Colonic mucosa (tissue), 4 donors: ENCODE measurements around the gene ULBP2. TPM values are rescaled to one million over a fixed set of nuclear protein-coding genes. Genes with fewer than 3 reads are reported as not detected.
"Not testable (repeated sequence)": the region's sequence is repeated elsewhere in the genome, so short reads cannot be mapped to it uniquely, and the experiment has no call there.

Source experiments
- DNase-seq: peaks from one replicate; pipeline ENCODE4 v3.0.0-alpha.2; 2020
- H3K27ac ChIP-seq: fragments of 200-600 bp; one replicate; pipeline ENCODE4 v1.8.0; 2021
- H3K27me3 ChIP-seq: fragments of 200-600 bp; one replicate; pipeline ENCODE4 v1.8.0; 2021
- H3K36me3 ChIP-seq: fragments of 200-600 bp; one replicate; pipeline ENCODE4 v1.8.0; 2021
- H3K4me1 ChIP-seq: fragments of 200-600 bp; one replicate; pipeline ENCODE4 v1.8.0; 2021; ENCODE audit warnings: mild to moderate bottlenecking
- H3K4me3 ChIP-seq: fragments of 200-600 bp; one replicate; pipeline ENCODE4 v1.8.0; 2021
- H3K9ac ChIP-seq, 2 donors: one replicate each; pipeline ENCODE4 v1.7.0; 2013; ENCODE audit warnings: control low read depth in 2 of 2, low read depth in 2 of 2, low read length in 2 of 2
- H3K9me3 ChIP-seq: fragments of 200-600 bp; one replicate; pipeline ENCODE4 v1.8.0; 2021
- CTCF ChIP-seq: fragments of 200-600 bp; IDR thresholded peaks from one replicate; pipeline ENCODE4 v1.8.0; 2022; ENCODE audit warnings: antibody characterized with exemption, mild to moderate bottlenecking
- intact Hi-C: fragments of 100-400 bp; cut with DNase I; formaldehyde crosslinking; loops from one replicate; pipeline ENCODE4 v1.14.1; 2022
- total RNA-seq, 2 donors: library from RNA; stranded (reverse); fragmentation: NEBNext Ultra II Directional in 1 of 2; extraction: Animal tissue kit (Norgen Biotek cat#: 25700) in 1 of 2; gene quantifications; one replicate each; pipeline ENCODE4 v1.2.1, GENCODE V29; 2021
- donor health status: healthy.
- donor health status: DM: no; HTN: no; CAD: no.
- donor health status: DM: no; HTN: no; CAD: no.

The ULBP2 gene
- total RNA-seq, 2 donors from 2014 or later, result 0.19 to 0.47 TPM

DNA sequence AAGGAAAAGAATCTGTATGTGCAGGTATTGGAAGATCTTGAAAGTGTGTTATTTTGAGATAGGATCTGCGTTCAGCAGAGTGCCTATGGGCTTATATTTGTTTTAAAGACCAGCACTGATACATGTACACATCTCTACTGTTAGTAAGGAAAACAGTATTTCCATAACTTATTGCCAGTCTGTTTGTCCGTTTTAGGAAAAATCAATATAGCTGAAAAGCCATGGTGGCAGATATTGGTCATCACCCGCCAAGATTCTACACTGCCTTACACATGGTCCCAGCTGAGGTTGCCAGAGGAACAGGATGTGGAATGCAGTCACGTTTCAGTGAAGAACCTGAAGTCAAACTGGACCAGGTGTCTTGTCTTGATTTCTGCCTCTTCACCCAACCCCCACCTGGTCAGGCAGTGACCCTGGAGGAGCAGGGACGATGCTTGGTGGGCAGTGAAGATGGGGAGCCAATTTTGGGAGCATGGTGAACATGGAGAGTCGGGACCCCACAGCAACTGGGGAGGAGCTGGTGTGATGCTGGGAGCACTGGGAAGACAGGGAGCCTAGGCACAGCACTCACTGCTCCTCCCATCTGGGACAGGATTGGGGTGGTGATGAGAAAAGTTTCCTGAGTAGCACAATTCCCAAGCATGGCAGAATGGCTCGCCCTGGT is 14.0 kb downstream of the ULBP2 start:
- H3K27ac ChIP-seq, H3K4me1 ChIP-seq, H3K36me3 ChIP-seq, DNase-seq, intact Hi-C loops, H3K9ac ChIP-seq, H3K9me3 ChIP-seq, H3K4me3 ChIP-seq: not testable (repeated sequence)
- peaks cover 58% of the 10 kb centered on the region for H3K27me3 ChIP-seq

DNA sequence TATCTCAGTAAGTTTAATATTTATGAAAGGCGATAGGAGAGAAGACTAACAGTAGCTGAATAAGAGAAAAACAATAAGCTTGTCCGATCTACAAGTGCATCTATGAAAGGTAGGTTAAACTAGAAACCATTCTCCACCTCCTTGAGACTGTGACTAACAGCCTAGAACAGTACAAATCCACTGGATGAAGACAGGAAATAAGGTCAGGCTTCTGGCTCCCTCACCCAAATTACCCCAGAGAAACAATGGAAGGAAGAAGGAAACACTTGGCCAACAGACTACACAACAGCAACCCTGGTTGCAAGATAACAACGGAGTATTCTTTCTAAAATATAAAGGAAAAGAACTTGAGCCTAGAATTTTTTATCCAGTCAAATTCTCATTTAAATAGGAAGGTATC is 16.3 kb downstream of the ULBP2 start:
- H3K4me1 ChIP-seq, H3K36me3 ChIP-seq, intact Hi-C loops, H3K27ac ChIP-seq, H3K9me3 ChIP-seq, H3K4me3 ChIP-seq, DNase-seq, H3K9ac ChIP-seq: not testable (repeated sequence)
- H3K27me3 ChIP-seq, result peaks cover 50% of the 10 kb centered on the region

DNA sequence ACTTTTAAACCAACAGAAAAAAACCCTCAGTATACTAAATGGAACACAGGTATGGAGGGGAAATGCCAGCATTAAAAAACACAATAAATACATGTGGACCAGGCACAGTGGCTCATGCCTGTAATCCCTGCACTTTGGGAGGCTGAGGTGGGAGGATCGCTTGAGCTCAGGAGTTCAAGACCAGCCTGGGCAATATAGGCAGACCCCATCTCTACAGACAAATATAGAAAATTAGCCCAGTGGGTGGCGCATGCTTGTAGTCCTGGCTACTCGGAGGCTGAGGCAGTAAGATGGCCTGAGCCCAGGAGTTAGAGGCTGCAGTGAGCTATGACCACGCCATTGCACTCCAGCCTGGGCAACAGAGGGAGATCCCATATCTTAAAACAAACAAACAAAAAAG is 18.0 kb downstream of the ULBP2 start:
- H3K4me1 ChIP-seq, DNase-seq, H3K9ac ChIP-seq, intact Hi-C loops, H3K4me3 ChIP-seq, H3K9me3 ChIP-seq, H3K27ac ChIP-seq, H3K36me3 ChIP-seq: not testable (repeated sequence)
- H3K27me3 ChIP-seq, result peaks cover 53% of the 10 kb centered on the region

GRCh38 chr6:149960488-149960887 is 18.7 kb downstream of the ULBP2 start:
- no peaks in the 10 kb centered on the region for H3K4me1 ChIP-seq
- no peaks in the 10 kb centered on the region for H3K36me3 ChIP-seq
- peaks cover 55% of the 10 kb centered on the region for H3K27me3 ChIP-seq
- no peak overlapping the region for H3K27ac ChIP-seq
- H3K4me3 ChIP-seq, result no peak overlapping the region
- no peak overlapping the region for H3K9ac ChIP-seq
- no peak for TF ChIP-seq CTCF
- no peaks in the 10 kb centered on the region for H3K9me3 ChIP-seq
- intact Hi-C loops, result no loop called here
- DNase-seq, result no peak

DNA sequence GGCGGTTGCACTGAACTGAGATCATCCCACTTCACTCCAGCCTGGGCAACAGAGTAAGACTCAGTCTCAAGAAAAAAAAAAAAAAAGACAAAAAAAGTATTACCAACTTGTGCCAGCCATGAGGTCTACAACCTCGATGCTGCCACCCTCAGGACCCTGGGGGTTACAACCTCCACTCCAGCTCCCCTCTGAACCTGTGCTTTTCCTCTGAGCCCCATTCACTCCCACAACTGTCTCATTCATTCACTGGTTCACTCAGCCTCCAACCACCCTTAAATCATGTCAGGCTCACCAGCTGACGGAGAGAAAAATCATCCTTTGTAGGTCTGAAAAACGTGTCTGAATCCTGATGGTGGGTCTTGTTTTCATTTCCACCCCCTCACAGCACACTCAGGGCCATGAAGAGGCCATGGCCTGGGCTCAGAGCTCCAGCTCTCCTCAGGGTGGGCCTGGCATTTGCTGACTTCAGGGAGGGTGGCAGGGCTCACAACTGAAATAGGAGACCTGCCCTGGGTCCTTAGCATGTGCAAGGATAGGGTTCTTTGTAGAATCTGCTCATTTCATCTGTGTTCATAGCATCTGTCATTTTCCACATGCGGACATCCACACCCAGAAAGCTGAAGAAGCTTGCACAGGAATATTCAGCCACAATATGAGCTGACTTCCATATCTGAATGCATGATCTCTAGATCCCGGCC is 20.1 kb downstream of the ULBP2 start:
- Histone ChIP-seq H3K27me3 (peaks cover 49% of the 10 kb centered on the region), H3K9me3 (no peaks in the 10 kb centered on the region), H3K4me1 (no peaks in the 10 kb centered on the region), H3K27ac (no peak overlapping the region), H3K36me3 (no peaks in the 10 kb centered on the region), H3K9ac (no peak overlapping the region), H3K4me3 (no peak overlapping the region)
- no peak for DNase-seq
- intact Hi-C loops, result no loop called here
- TF ChIP-seq CTCF, result no peak

GRCh38 chr6:149962461-149963211 is 20.8 kb downstream of the ULBP2 start:
- TF ChIP-seq CTCF, result no peak
- Histone ChIP-seq H3K36me3 (no peaks in the 10 kb centered on the region), H3K4me3 (no peak overlapping the region), H3K9ac (no peak overlapping the region), H3K27me3 (peaks cover 47% of the 10 kb centered on the region), H3K4me1 (no peaks in the 10 kb centered on the region), H3K9me3 (no peaks in the 10 kb centered on the region), H3K27ac (no peak overlapping the region)
- intact Hi-C loops, result no loop called here
- DNase-seq, result no peak

DNA sequence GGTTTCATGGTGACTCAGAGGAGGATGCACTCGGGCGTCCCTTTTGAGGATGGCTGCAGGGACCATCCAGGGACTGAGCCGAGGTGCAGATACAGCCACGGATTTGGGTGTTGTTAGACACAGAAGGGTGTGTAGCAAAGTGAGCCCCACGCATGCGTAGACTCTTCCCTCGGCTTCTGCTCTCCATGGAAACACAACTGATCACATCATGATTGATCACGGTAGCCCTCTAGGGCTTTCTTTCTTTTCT is 21.3 kb downstream of the ULBP2 start:
- peak overlapping the region; percentile 45 for H3K4me3 ChIP-seq
- peak; percentile 31 for DNase-seq
- no peaks in the 10 kb centered on the region for H3K9me3 ChIP-seq
- no peaks in the 10 kb centered on the region for H3K36me3 ChIP-seq
- no peak for TF ChIP-seq CTCF
- H3K9ac ChIP-seq, result no peak overlapping the region
- no peak overlapping the region for H3K27ac ChIP-seq
- H3K4me1 ChIP-seq, result no peaks in the 10 kb centered on the region
- H3K27me3 ChIP-seq, result peaks cover 44% of the 10 kb centered on the region
- intact Hi-C loops, result no loop called here
